HCT116 (cell line): ENCODE data around the gene DOCK9. TPM values are rescaled to one million over a fixed set of nuclear protein-coding genes. Genes with fewer than 3 reads are reported as not detected.
A peak's percentile ranks its signal among the peaks of the same experiment; 100 is the strongest.

Source experiments
- ATAC-seq: fragments of 200-7000 bp; cut with Tn5 transposase; 2 replicates; pipeline ENCODE4 v1.9.1; 2020; ENCODE audit warnings: mild to moderate bottlenecking, moderate library complexity
- BruUV-seq: library from RNA; stranded (reverse); fragments of 400-500 nt; replicated peaks from 2 replicates; lab custom pipeline; 2021; lab: Mats Ljungman, UMichigan
- CTCF ChIA-PET: fragments of 300-600 bp; sonication (Branson Sonifier 250); formaldehyde crosslinking; loops from one replicate; lab custom pipeline; 2021; ENCODE audit warnings: antibody characterized with exemption; lab: Charles Lee
- POLR2A ChIA-PET: fragments of 300-600, 350-600 bp; sonication (Branson Sonifier 250); formaldehyde crosslinking; loops from one replicate; lab custom pipeline; 2021; ENCODE audit warnings: antibody characterized with exemption; lab: Charles Lee
- RAD21 ChIA-PET, 2 experiments: fragments of 300-600 bp; sonication (Branson Sonifier 250); formaldehyde crosslinking; loops; one replicate each; lab custom pipeline; 2023; ENCODE audit warnings: low total read pairs in 2 of 2; ENCODE audit not compliant: uncharacterized antibody in 2 of 2, unreplicated experiment in 2 of 2, low non-redundant PET in 1 of 2; lab: Charles Lee
- DNase-seq: peaks from one replicate; pipeline ENCODE4 v3.0.0-alpha.2; 2010; ENCODE audit warnings: low read depth, low spot score
- H2AFZ ChIP-seq: fragments of 200-600 bp; shearing (Covaris generic), sonication (generic); 2 replicates; pipeline ENCODE4 v1.6.1; 2017; ENCODE audit warnings: low read depth, mixed run types, mixed read lengths, antibody characterized with exemption, low read length; ENCODE audit not compliant: poor library complexity, severe bottlenecking
- H3K27ac ChIP-seq: 2 replicates; pipeline ENCODE4 v1.5.1; 2012; ENCODE audit warnings: low read depth, low read length
- H3K27me3 ChIP-seq: fragments of 200-600 bp; sonication (generic); 2 replicates; pipeline ENCODE4 v1.6.1; 2016; ENCODE audit warnings: mixed run types, low read length, mixed read lengths; ENCODE audit not compliant: insufficient read depth
- H3K36me3 ChIP-seq, 2 experiments: fragments of 200-500 bp in 1 of 2; fragments of 200-600 bp in 1 of 2; sonication (Bioruptor generic) in 1 of 2; sonication (generic) in 1 of 2; 2 replicates each; pipeline versions ENCODE4 v1.5.1 to v1.6.1; 2014 to 2016; ENCODE audit warnings: low read length in 2 of 2, inconsistent platforms in 1 of 2, mixed read lengths in 1 of 2, mixed run types in 1 of 2; ENCODE audit not compliant: insufficient read depth in 2 of 2, control insufficient read depth in 1 of 2
- H3K4me1 ChIP-seq, 2 experiments: fragments of 200-600 bp in 1 of 2; sonication (generic) in 1 of 2; 2 replicates each; pipeline versions ENCODE4 v1.5.1 to v1.6.1; 2012 to 2017; ENCODE audit warnings: low read length in 2 of 2, inconsistent platforms in 1 of 2, mild to moderate bottlenecking in 1 of 2, mixed read lengths in 1 of 2, mixed run types in 1 of 2, moderate library complexity in 1 of 2; ENCODE audit not compliant: insufficient read depth in 2 of 2, control insufficient read depth in 1 of 2
- H3K4me2 ChIP-seq: fragments of 200-600 bp; sonication (generic); 2 replicates; pipeline ENCODE4 v1.6.1; 2017; ENCODE audit warnings: mixed run types, low read length, mixed read lengths
- H3K4me3 ChIP-seq, 2 experiments: fragments of 200-600 bp in 1 of 2; sonication (generic) in 1 of 2; replicated peaks in 1 of 2; 2 replicates each; pipeline ENCODE4 v1.5.1; 2011 to 2016; ENCODE audit warnings: low read length in 2 of 2, control low read depth in 1 of 2, low read depth in 1 of 2, mild to moderate bottlenecking in 1 of 2, mixed read lengths in 1 of 2, mixed run types in 1 of 2
- H3K79me2 ChIP-seq: fragments of 200-600 bp; sonication (generic); 2 replicates; pipeline ENCODE4 v1.6.1; 2017; ENCODE audit warnings: mild to moderate bottlenecking, mixed run types, low read length, moderate library complexity, mixed read lengths; ENCODE audit not compliant: insufficient read depth
- H3K9ac ChIP-seq: fragments of 200-600 bp; sonication (generic); 2 replicates; pipeline ENCODE4 v1.6.1; 2016; ENCODE audit warnings: low read length, mixed read lengths
- H3K9me2 ChIP-seq: fragments of 200-600 bp; sonication (generic), shearing (Covaris generic); 2 replicates; pipeline ENCODE4 v1.6.1; 2017; ENCODE audit warnings: mixed run types, mild to moderate bottlenecking, moderate library complexity; ENCODE audit not compliant: insufficient read depth
- H3K9me3 ChIP-seq, 2 experiments: fragments of 200-500 bp in 1 of 2; fragments of 200-600 bp in 1 of 2; sonication (Bioruptor generic) in 1 of 2; sonication (generic) in 1 of 2; 2 replicates each; pipeline ENCODE4 v1.6.1; 2014 to 2017; ENCODE audit warnings: low read length in 2 of 2, mixed read lengths in 2 of 2, inconsistent platforms in 1 of 2, low read depth in 1 of 2, mild to moderate bottlenecking in 1 of 2, mixed run types in 1 of 2, moderate library complexity in 1 of 2; ENCODE audit not compliant: control insufficient read depth in 1 of 2, insufficient read depth in 1 of 2
- H4K20me1 ChIP-seq: fragments of 200-600 bp; sonication (generic), shearing (Covaris generic); 2 replicates; pipeline ENCODE4 v1.6.1; 2017; ENCODE audit warnings: mixed run types, mild to moderate bottlenecking, moderate library complexity; ENCODE audit not compliant: insufficient read depth
- EGR1 ChIP-seq: IDR thresholded peaks from 2 replicates; pipeline ENCODE4 v1.6.1; 2012; ENCODE audit warnings: low read depth
- ELF1 ChIP-seq: IDR thresholded peaks from 2 replicates; pipeline ENCODE4 v1.6.1; 2012; ENCODE audit warnings: low read depth, borderline replicate concordance
- EZH2 ChIP-seq: fragments of 200-600 bp; sonication (generic); IDR thresholded peaks from 2 replicates; pipeline ENCODE4 v1.6.1; 2017; ENCODE audit warnings: antibody characterized with exemption, mixed run types
- EZH2phosphoT487 ChIP-seq: fragments of 200-600 bp; IDR thresholded peaks from 2 replicates; pipeline ENCODE4 v1.6.1; 2018; ENCODE audit warnings: antibody characterized with exemption, borderline replicate concordance
- FOSL1 ChIP-seq: IDR thresholded peaks from 2 replicates; pipeline ENCODE4 v1.6.1; 2012; ENCODE audit warnings: low read depth
- JUND ChIP-seq: IDR thresholded peaks from 2 replicates; pipeline ENCODE4 v1.6.1; 2012
- POLR2AphosphoS5 ChIP-seq: IDR thresholded peaks from 2 replicates; pipeline ENCODE4 v1.6.1; 2011; ENCODE audit warnings: mild to moderate bottlenecking, low read depth, low read length, moderate library complexity
- RAD21 ChIP-seq: IDR thresholded peaks from 2 replicates; pipeline ENCODE4 v1.6.1; 2012; ENCODE audit warnings: low read depth, mild to moderate bottlenecking
- SIN3A ChIP-seq: IDR thresholded peaks from 2 replicates; pipeline ENCODE4 v1.6.1; 2012; ENCODE audit warnings: low read depth
- SP1 ChIP-seq: IDR thresholded peaks from 2 replicates; pipeline ENCODE4 v1.6.1; 2012; ENCODE audit warnings: low read depth
- SRF ChIP-seq: IDR thresholded peaks from 2 replicates; pipeline ENCODE4 v1.6.1; 2012; ENCODE audit warnings: low read depth
- TCF7L2 ChIP-seq: IDR thresholded peaks from 2 replicates; pipeline ENCODE4 v1.7.0; 2011; ENCODE audit warnings: borderline replicate concordance, inconsistent platforms; ENCODE audit not compliant: insufficient read depth, insufficient read length; ENCODE audit errors: extremely low read depth
- ZFX ChIP-seq: fragments of 450-650 bp; IDR thresholded peaks from 2 replicates; pipeline ENCODE4 v1.6.1; 2017
- ZNF274 ChIP-seq: fragments of 200-500 bp; sonication (Bioruptor generic); IDR thresholded peaks from 2 replicates; pipeline ENCODE4 v1.6.1; 2014; ENCODE audit warnings: mild to moderate bottlenecking, low read depth, low read length, inconsistent platforms
- intact Hi-C: fragments of 100-400 bp; cut with micrococcal nuclease; formaldehyde crosslinking; loops from 2 replicates; pipeline ENCODE4 v1.10.0; 2022
- total RNA-seq: library from RNA; stranded (reverse); gene quantifications from one replicate; pipeline ENCODE4 v1.2.1, GENCODE V29; 2021; ENCODE audit not compliant: unreplicated experiment
- TF ChIP-seq, protein P1 (sequence below): IDR thresholded peaks from 2 replicates; pipeline ENCODE4 v1.6.1; 2012; ENCODE audit warnings: low read depth
- TF ChIP-seq, protein P2 (sequence below): IDR thresholded peaks from 2 replicates; pipeline ENCODE4 v1.6.1; 2012
- TF ChIP-seq, protein P3 (sequence below), 3 experiments: fragments of 200-600 bp in 1 of 3; sonication (generic) in 1 of 3; IDR thresholded peaks in 2 of 3; conservative IDR thresholded peaks in 1 of 3; 2 replicates each; pipeline ENCODE4 v1.5.1; 2012 to 2017; ENCODE audit warnings: low read depth in 2 of 3, low read length in 2 of 3, antibody characterized with exemption in 1 of 3, borderline replicate concordance in 1 of 3, control low read depth in 1 of 3, mild to moderate bottlenecking in 1 of 3, mixed read lengths in 1 of 3, mixed run types in 1 of 3, moderate library complexity in 1 of 3; ENCODE audit not compliant: insufficient read depth in 1 of 3

The DOCK9 gene
- total RNA-seq, 1 experiment from 2014 or later, result 58.8 TPM

DNA sequence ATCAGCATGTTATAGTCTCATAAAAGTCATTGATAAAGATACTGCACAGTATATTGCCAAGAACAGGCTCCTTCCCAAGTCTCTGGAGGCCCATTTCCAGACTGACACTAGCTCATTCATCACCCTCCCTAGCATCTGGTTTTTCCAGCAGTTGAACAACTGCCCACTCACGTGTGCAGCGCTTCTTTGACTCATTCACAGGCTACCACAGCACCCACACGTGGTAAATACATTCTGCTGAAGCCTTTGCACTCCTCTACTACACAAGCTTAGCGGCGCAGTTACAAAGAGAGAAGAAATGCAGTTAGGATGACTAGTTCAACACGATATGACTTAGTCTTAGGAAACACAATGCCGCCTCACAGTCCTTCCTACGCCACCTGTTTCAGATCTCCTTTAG lies 87.7 kb downstream of the DOCK9 start:
- no peaks in the 10 kb centered on the region for H3K36me3 ChIP-seq
- TF ChIP-seq ZFX (no peak), SP1 (no peak), EGR1 (no peak), SIN3A (no peak), JUND (no peak), TCF7L2 (no peak), RAD21 (no peak), EZH2 (no peak), ZNF274 (no peak), POLR2AphosphoS5 (no peak), SRF (no peak), ELF1 (no peak), FOSL1 (no peak), EZH2phosphoT487 (no peak)
- TF ChIP-seq, protein P1, sequence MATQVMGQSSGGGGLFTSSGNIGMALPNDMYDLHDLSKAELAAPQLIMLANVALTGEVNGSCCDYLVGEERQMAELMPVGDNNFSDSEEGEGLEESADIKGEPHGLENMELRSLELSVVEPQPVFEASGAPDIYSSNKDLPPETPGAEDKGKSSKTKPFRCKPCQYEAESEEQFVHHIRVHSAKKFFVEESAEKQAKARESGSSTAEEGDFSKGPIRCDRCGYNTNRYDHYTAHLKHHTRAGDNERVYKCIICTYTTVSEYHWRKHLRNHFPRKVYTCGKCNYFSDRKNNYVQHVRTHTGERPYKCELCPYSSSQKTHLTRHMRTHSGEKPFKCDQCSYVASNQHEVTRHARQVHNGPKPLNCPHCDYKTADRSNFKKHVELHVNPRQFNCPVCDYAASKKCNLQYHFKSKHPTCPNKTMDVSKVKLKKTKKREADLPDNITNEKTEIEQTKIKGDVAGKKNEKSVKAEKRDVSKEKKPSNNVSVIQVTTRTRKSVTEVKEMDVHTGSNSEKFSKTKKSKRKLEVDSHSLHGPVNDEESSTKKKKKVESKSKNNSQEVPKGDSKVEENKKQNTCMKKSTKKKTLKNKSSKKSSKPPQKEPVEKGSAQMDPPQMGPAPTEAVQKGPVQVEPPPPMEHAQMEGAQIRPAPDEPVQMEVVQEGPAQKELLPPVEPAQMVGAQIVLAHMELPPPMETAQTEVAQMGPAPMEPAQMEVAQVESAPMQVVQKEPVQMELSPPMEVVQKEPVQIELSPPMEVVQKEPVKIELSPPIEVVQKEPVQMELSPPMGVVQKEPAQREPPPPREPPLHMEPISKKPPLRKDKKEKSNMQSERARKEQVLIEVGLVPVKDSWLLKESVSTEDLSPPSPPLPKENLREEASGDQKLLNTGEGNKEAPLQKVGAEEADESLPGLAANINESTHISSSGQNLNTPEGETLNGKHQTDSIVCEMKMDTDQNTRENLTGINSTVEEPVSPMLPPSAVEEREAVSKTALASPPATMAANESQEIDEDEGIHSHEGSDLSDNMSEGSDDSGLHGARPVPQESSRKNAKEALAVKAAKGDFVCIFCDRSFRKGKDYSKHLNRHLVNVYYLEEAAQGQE, result no peak
- TF ChIP-seq, protein P2, sequence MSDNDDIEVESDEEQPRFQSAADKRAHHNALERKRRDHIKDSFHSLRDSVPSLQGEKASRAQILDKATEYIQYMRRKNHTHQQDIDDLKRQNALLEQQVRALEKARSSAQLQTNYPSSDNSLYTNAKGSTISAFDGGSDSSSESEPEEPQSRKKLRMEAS, result no peak
- TF ChIP-seq, protein P3, sequence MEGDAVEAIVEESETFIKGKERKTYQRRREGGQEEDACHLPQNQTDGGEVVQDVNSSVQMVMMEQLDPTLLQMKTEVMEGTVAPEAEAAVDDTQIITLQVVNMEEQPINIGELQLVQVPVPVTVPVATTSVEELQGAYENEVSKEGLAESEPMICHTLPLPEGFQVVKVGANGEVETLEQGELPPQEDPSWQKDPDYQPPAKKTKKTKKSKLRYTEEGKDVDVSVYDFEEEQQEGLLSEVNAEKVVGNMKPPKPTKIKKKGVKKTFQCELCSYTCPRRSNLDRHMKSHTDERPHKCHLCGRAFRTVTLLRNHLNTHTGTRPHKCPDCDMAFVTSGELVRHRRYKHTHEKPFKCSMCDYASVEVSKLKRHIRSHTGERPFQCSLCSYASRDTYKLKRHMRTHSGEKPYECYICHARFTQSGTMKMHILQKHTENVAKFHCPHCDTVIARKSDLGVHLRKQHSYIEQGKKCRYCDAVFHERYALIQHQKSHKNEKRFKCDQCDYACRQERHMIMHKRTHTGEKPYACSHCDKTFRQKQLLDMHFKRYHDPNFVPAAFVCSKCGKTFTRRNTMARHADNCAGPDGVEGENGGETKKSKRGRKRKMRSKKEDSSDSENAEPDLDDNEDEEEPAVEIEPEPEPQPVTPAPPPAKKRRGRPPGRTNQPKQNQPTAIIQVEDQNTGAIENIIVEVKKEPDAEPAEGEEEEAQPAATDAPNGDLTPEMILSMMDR (IDR thresholded peaks at IDR 0.05 in 2 of 3, conservative IDR thresholded peaks at IDR 0.05 in 1 of 3; ENCODE audit: borderline replicate concordance in 1 of 3, insufficient read depth in 1 of 3, low read depth in 2 of 3, low read length in 2 of 3), result no peak
- H3K9ac ChIP-seq, result no peak overlapping the region; the same call in 1 of the 2 replicates
- no peak for DNase-seq
- no peaks in the 10 kb centered on the region for H3K27me3 ChIP-seq
- H3K4me3 ChIP-seq, result no peak overlapping the region
- ChIA-PET CTCF (no interaction called here), POLR2A (interaction anchor here (1.1 kb wide), 1 partner anchor 10 kb away, joined by 3 read pairs; no protein-coding TSS in a partner anchor), RAD21 (interaction anchor here in 1 of 2 experiments (1.4 kb wide), 1 partner anchor 83 kb away, joined by 3 read pairs; no protein-coding TSS in a partner anchor)
- H3K4me1 ChIP-seq, result peaks cover 6 to 16% of the 10 kb centered on the region in 2 experiments
- H4K20me1 ChIP-seq, result no peaks in the 10 kb centered on the region; the same call in 1 of the 2 replicates
- no peaks in the 10 kb centered on the region for H3K9me3 ChIP-seq
- no peaks in the 10 kb centered on the region for H3K79me2 ChIP-seq
- H3K9me2 ChIP-seq, result no peaks in the 10 kb centered on the region
- ATAC-seq, result peak; percentile 68
- no peak overlapping the region for H2AFZ ChIP-seq
- peak overlapping the region; percentile 47 for H3K4me2 ChIP-seq
- intact Hi-C loops, result no loop called here
- BruUV-seq, result no TSS peak
- no peak overlapping the region for H3K27ac ChIP-seq
